Neural cell (in vitro differentiated cells): ENCODE measurements around the gene PRKCE. TPM values are rescaled to one million over a fixed set of nuclear protein-coding genes. Genes with fewer than 3 reads are reported as not detected.

Experiments used
- H2AFZ ChIP-seq: fragments of 200-600, 300-800 bp; sonication (generic), shearing (Covaris generic); 2 replicates; pipeline ENCODE4 v1.6.0; 2014; ENCODE audit warnings: low read depth, mild to moderate bottlenecking, antibody characterized with exemption, low read length, moderate library complexity
- H3F3A ChIP-seq: fragments of 200-600 bp; shearing (Covaris generic); 2 replicates; pipeline ENCODE4 v1.6.1; 2016; ENCODE audit warnings: mild to moderate bottlenecking, moderate library complexity, mixed read lengths, antibody characterized with exemption, low read length; ENCODE audit not compliant: insufficient read depth, poor library complexity, severe bottlenecking
- H3K27ac ChIP-seq: fragments of 200-600, 300-800 bp; sonication (generic), shearing (Covaris generic); 2 replicates; pipeline ENCODE4 v1.5.1; 2014; ENCODE audit warnings: mild to moderate bottlenecking, low read length, moderate library complexity
- H3K27me3 ChIP-seq: fragments of 300-800, 200-600 bp; sonication (generic), shearing (Covaris generic); 2 replicates; pipeline ENCODE4 v1.6.0; 2014; ENCODE audit warnings: mild to moderate bottlenecking, low read depth, low read length, moderate library complexity; ENCODE audit not compliant: insufficient read depth
- H3K36me3 ChIP-seq: fragments of 300-800, 200-600 bp; sonication (generic), shearing (Covaris generic); 2 replicates; pipeline ENCODE4 v1.5.1; 2014; ENCODE audit warnings: mild to moderate bottlenecking, antibody characterized with exemption, low read length, moderate library complexity; ENCODE audit not compliant: insufficient read depth
- H3K4me2 ChIP-seq: fragments of 300-800, 200-600 bp; sonication (generic), shearing (Covaris generic); 2 replicates; pipeline ENCODE4 v1.6.0; 2014; ENCODE audit warnings: mild to moderate bottlenecking, low read length
- H3K4me3 ChIP-seq: fragments of 300-800, 200-600 bp; sonication (generic), shearing (Covaris generic); 2 replicates; pipeline ENCODE4 v1.5.1; 2014; ENCODE audit warnings: mild to moderate bottlenecking, low read length, moderate library complexity
- H3K79me2 ChIP-seq: fragments of 200-600 bp; shearing (Covaris generic); replicated peaks from 2 replicates; pipeline ENCODE4 v1.6.0; 2014; ENCODE audit warnings: mild to moderate bottlenecking, low read length, moderate library complexity; ENCODE audit not compliant: insufficient read depth
- H3K9ac ChIP-seq: fragments of 300-800, 200-600 bp; sonication (generic), shearing (Covaris generic); 2 replicates; pipeline ENCODE4 v1.6.1; 2016; ENCODE audit warnings: mild to moderate bottlenecking, low read length, mixed read lengths
- H3K9me2 ChIP-seq: fragments of 200-600 bp; shearing (Covaris generic); 2 replicates; pipeline ENCODE4 v1.6.1; 2016; ENCODE audit warnings: mild to moderate bottlenecking, low read length, mixed read lengths; ENCODE audit not compliant: insufficient read depth
- H3K9me3 ChIP-seq: fragments of 200-600, 300-800 bp; sonication (generic), shearing (Covaris generic); 2 replicates; pipeline ENCODE4 v1.6.1; 2016; ENCODE audit warnings: mild to moderate bottlenecking, mixed run types, low read length, moderate library complexity, mixed read lengths
- H4K20me1 ChIP-seq: fragments of 200-600 bp; shearing (Covaris generic); 2 replicates; pipeline ENCODE4 v1.6.1; 2016; ENCODE audit warnings: mild to moderate bottlenecking, mixed run types; ENCODE audit not compliant: insufficient read depth
- CTCF ChIP-seq: fragments of 450-650 bp; IDR thresholded peaks from 2 replicates; pipeline ENCODE4 v1.5.1; 2014; ENCODE audit warnings: antibody characterized with exemption, mild to moderate bottlenecking, moderate library complexity; ENCODE audit not compliant: poor library complexity, severe bottlenecking
- EP300 ChIP-seq: fragments of 450-650 bp; conservative IDR thresholded peaks from 2 replicates; pipeline ENCODE4 v1.6.1; 2014; ENCODE audit warnings: antibody characterized with exemption, mild to moderate bottlenecking, moderate library complexity; ENCODE audit not compliant: poor library complexity, severe bottlenecking
- EZH2 ChIP-seq: fragments of 200-600, 300-800 bp; shearing (Covaris generic), sonication (generic); IDR thresholded peaks from 2 replicates; pipeline ENCODE4 v1.6.1; 2014; ENCODE audit warnings: antibody characterized with exemption, low read length, borderline replicate concordance, mild to moderate bottlenecking; ENCODE audit not compliant: insufficient read depth, poor library complexity, severe bottlenecking
- MXI1 ChIP-seq: fragments of 450-650 bp; conservative IDR thresholded peaks from 2 replicates; pipeline ENCODE4 v1.6.1; 2014; ENCODE audit warnings: antibody characterized with exemption, mild to moderate bottlenecking; ENCODE audit not compliant: poor library complexity, severe bottlenecking
- POLR2AphosphoS5 ChIP-seq: IDR thresholded peaks from 2 replicates; pipeline ENCODE4 v1.6.1; 2012
- RAD21 ChIP-seq: fragments of 450-650 bp; conservative IDR thresholded peaks from 2 replicates; pipeline ENCODE4 v1.6.1; 2014; ENCODE audit warnings: antibody characterized with exemption, mild to moderate bottlenecking, moderate library complexity
- SMC3 ChIP-seq: fragments of 450-650 bp; conservative IDR thresholded peaks from 2 replicates; pipeline ENCODE4 v1.6.1; 2014; ENCODE audit warnings: antibody characterized with exemption, mild to moderate bottlenecking, moderate library complexity; ENCODE audit not compliant: poor library complexity
- TAF1 ChIP-seq: IDR thresholded peaks from 2 replicates; pipeline ENCODE4 v1.6.1; 2012; ENCODE audit warnings: low read depth
- polyA plus RNA-seq: library from polyadenylated mRNA; depleted of rRNA; stranded (reverse); fragments of >200 nt; gene quantifications from 2 replicates; pipeline ENCODE4 v1.2.3, GENCODE V29; 2014
- TF ChIP-seq, protein P1 (sequence below): IDR thresholded peaks from 2 replicates; pipeline ENCODE4 v1.6.1; 2012; ENCODE audit warnings: borderline replicate concordance

Gene PRKCE
- polyA plus RNA-seq, 1 donor from 2014 or later, result 5.4 TPM

GRCh38 chr2:45888641-45889040, 237.2 kb downstream of the PRKCE start:
- Histone ChIP-seq H3K79me2 (no peaks in the 10 kb centered on the region), H3K9me2 (no peaks in the 10 kb centered on the region), H4K20me1 (no peaks in the 10 kb centered on the region), H2AFZ (no peak overlapping the region), H3K9ac (no peak overlapping the region), H3F3A (no peaks in the 10 kb centered on the region), H3K36me3 (no peaks in the 10 kb centered on the region), H3K4me3 (no peak overlapping the region), H3K27ac (no peak overlapping the region), H3K27me3 (no peaks in the 10 kb centered on the region), H3K4me2 (no peak overlapping the region), H3K9me3 (no peaks in the 10 kb centered on the region)
- TF ChIP-seq EP300, result no peak
- no peak for TF ChIP-seq TAF1
- no peak for TF ChIP-seq POLR2AphosphoS5
- TF ChIP-seq EZH2, result no peak
- no peak for TF ChIP-seq MXI1
- no peak for TF ChIP-seq RAD21
- TF ChIP-seq CTCF, result no peak
- no peak for TF ChIP-seq SMC3
- TF ChIP-seq, protein P1, sequence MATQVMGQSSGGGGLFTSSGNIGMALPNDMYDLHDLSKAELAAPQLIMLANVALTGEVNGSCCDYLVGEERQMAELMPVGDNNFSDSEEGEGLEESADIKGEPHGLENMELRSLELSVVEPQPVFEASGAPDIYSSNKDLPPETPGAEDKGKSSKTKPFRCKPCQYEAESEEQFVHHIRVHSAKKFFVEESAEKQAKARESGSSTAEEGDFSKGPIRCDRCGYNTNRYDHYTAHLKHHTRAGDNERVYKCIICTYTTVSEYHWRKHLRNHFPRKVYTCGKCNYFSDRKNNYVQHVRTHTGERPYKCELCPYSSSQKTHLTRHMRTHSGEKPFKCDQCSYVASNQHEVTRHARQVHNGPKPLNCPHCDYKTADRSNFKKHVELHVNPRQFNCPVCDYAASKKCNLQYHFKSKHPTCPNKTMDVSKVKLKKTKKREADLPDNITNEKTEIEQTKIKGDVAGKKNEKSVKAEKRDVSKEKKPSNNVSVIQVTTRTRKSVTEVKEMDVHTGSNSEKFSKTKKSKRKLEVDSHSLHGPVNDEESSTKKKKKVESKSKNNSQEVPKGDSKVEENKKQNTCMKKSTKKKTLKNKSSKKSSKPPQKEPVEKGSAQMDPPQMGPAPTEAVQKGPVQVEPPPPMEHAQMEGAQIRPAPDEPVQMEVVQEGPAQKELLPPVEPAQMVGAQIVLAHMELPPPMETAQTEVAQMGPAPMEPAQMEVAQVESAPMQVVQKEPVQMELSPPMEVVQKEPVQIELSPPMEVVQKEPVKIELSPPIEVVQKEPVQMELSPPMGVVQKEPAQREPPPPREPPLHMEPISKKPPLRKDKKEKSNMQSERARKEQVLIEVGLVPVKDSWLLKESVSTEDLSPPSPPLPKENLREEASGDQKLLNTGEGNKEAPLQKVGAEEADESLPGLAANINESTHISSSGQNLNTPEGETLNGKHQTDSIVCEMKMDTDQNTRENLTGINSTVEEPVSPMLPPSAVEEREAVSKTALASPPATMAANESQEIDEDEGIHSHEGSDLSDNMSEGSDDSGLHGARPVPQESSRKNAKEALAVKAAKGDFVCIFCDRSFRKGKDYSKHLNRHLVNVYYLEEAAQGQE, result no peak

DNA sequence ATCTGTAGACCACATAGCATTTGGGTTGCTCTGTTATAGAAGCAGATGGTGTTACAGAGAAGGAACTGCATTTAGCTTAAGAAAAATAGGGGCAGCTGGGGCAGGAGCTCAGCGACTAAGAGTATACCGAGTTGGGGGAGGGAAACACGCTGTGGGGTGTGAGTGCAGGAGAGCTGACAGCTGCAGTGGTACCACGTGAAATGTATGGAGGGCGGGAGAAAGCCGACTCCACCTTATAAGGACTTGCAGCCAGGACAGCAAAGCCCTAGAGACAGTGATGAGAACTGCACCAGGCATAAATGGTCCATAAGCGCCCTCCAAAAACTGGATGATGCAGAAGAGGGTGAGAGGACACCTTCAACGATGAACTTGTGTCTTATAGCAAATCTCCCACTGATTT, 237.6 kb downstream of the PRKCE start:
- Histone ChIP-seq H3F3A (no peaks in the 10 kb centered on the region), H3K9me2 (no peaks in the 10 kb centered on the region), H3K27me3 (no peaks in the 10 kb centered on the region), H2AFZ (no peak overlapping the region), H4K20me1 (no peaks in the 10 kb centered on the region), H3K79me2 (no peaks in the 10 kb centered on the region), H3K27ac (no peak overlapping the region), H3K9ac (no peak overlapping the region), H3K4me2 (no peak overlapping the region), H3K4me3 (no peak overlapping the region), H3K36me3 (no peaks in the 10 kb centered on the region), H3K9me3 (no peaks in the 10 kb centered on the region)
- TF ChIP-seq CTCF (no peak), TAF1 (no peak), EZH2 (no peak), EP300 (no peak), POLR2AphosphoS5 (no peak), RAD21 (no peak), SMC3 (no peak), MXI1 (no peak)
- TF ChIP-seq, protein P1, result no peak
